ENCODE measurements around the gene NPHP4. TPM values are rescaled to one million over a fixed set of nuclear protein-coding genes. Genes with fewer than 3 reads are reported as not detected.

Gene NPHP4
- total RNA-seq, 1 donor, result 6.5 TPM

- no peak for TF ChIP-seq CTCF (IDR thresholded peaks at IDR 0.05; ENCODE audit: insufficient read depth, low read depth, low read length)
- DNase-seq (ENCODE audit: low read depth), result no peak
- no peak overlapping the region for H3K4me3 ChIP-seq (ENCODE audit: low read depth, low read length)
Observed at GRCh38 chr1:5911871-5912271, 80.4 kb downstream of the NPHP4 start.

- no peak for TF ChIP-seq CTCF (IDR thresholded peaks at IDR 0.05; ENCODE audit: insufficient read depth, low read depth, low read length)
- H3K4me3 ChIP-seq (ENCODE audit: low read depth, low read length), result no peak overlapping the region
- DNase-seq (ENCODE audit: low read depth), result no peak
Observed at GRCh38 chr1:5911157-5911556, 81.1 kb downstream of the NPHP4 start.

GRCh38 chr1:5910666-5911065 is 81.6 kb downstream of the NPHP4 start:
- DNase-seq (ENCODE audit: low read depth), result no peak
- no peak for TF ChIP-seq CTCF (IDR thresholded peaks at IDR 0.05; ENCODE audit: insufficient read depth, low read depth, low read length)
- no peak overlapping the region for H3K4me3 ChIP-seq (ENCODE audit: low read depth, low read length)

GRCh38 chr1:5910276-5910620 is 82.0 kb downstream of the NPHP4 start:
- no peak overlapping the region for H3K4me3 ChIP-seq (ENCODE audit: low read depth, low read length)
- no peak for DNase-seq (ENCODE audit: low read depth)
- no peak for TF ChIP-seq CTCF (IDR thresholded peaks at IDR 0.05; ENCODE audit: insufficient read depth, low read depth, low read length)

- H3K4me3 ChIP-seq (ENCODE audit: low read depth, low read length), result no peak overlapping the region
- TF ChIP-seq CTCF (IDR thresholded peaks at IDR 0.05; ENCODE audit: insufficient read depth, low read depth, low read length), result no peak
- DNase-seq (ENCODE audit: low read depth), result no peak
Observed at GRCh38 chr1:5909576-5910275, 82.5 kb downstream of the NPHP4 start.

GRCh38 chr1:5908461-5909375 is 83.5 kb downstream of the NPHP4 start:
- TF ChIP-seq CTCF (IDR thresholded peaks at IDR 0.05; ENCODE audit: insufficient read depth, low read depth, low read length), result no peak

More at GRCh38 chr1:5908461-5909375, 83.5 kb downstream of the NPHP4 start:
- no peak overlapping the region for H3K4me3 ChIP-seq (ENCODE audit: low read depth, low read length)
- DNase-seq (ENCODE audit: low read depth), result no peak

Data from fibroblast of villous mesenchyme (primary cell).